ENCODE measurements around the gene AP3B1.
"Not testable (repeated sequence)": the region's sequence is repeated elsewhere in the genome, so short reads cannot be mapped to it uniquely, and the experiment has no call there.

Gene AP3B1

GRCh38 chr5:78245136-78245535 lies 49.4 kb downstream of the AP3B1 start:
- in situ Hi-C loops (cut with HindIII; ENCODE audit: low sequenced_read_pairs): no loop called here

- in situ Hi-C loops (cut with HindIII; ENCODE audit: low sequenced_read_pairs): no loop called here
These were observed 50.9 kb downstream of the AP3B1 start for GRCh38 chr5:78243639-78244038.

DNA sequence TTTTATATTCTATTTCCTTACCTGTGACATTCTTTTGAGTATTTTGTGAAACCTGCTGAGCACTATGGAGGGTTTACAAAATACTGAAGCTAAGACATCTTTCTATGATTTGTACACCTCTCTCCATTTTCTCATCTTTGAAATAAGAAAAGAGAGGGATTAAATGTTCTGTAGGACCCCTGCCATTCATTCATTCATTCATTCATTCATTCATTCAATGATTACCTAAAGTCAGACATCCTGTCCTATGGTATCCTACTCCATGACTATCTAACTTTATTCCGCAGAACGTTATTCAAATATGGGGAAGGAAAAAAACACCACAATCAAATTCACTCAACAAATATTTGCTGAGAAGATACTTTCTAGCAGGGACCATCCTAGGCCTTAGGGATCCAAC lies 51.4 kb downstream of the AP3B1 start:
- in situ Hi-C loops (cut with HindIII; ENCODE audit: low sequenced_read_pairs): no loop called here

DNA sequence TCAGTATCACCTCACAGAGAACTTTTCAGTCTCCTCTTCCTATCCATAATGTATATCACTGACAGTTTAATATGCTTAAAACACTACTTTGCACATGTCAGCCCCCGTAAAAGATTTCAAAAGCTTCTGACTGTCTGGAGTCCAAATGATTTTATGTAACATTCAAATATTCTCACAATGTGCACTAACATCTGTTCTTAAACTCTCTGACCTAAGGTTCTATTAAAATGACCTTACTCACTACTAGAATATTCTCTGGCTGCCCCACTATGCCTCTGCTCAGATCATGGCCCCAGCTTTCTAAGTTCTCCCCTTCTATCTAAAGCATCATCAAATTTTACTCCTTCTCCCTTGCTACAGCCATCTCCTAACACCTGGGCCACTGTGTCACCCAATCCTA lies 52.5 kb downstream of the AP3B1 start:
- in situ Hi-C loops (cut with HindIII; ENCODE audit: low sequenced_read_pairs): no loop called here

DNA sequence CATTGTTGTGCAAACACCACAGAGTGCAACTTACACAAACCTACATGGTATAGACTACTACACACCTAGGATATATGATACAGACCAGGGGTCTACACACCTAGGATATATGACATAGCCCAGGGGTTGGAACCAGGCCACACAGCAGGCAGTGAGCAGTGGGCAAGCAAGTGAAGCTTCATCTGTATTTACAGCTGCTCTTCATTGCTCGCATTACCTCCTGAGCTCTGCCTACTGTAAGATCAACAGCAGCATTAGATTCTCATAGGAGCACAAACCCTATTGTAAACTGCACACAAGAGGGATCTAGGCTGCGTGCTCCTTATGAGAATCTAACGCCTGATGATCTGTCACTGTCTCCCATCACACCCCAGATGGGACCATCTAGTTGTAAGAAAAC lies 56.6 kb downstream of the AP3B1 start:
- in situ Hi-C loops (cut with HindIII; ENCODE audit: low sequenced_read_pairs): no loop called here

GRCh38 chr5:78236046-78236445 lies 58.5 kb downstream of the AP3B1 start:
- in situ Hi-C loops (cut with HindIII; ENCODE audit: low sequenced_read_pairs): no loop called here

- in situ Hi-C loops (cut with HindIII; ENCODE audit: low sequenced_read_pairs): no loop called here
These were observed 59.2 kb downstream of the AP3B1 start for GRCh38 chr5:78235289-78235688.

DNA sequence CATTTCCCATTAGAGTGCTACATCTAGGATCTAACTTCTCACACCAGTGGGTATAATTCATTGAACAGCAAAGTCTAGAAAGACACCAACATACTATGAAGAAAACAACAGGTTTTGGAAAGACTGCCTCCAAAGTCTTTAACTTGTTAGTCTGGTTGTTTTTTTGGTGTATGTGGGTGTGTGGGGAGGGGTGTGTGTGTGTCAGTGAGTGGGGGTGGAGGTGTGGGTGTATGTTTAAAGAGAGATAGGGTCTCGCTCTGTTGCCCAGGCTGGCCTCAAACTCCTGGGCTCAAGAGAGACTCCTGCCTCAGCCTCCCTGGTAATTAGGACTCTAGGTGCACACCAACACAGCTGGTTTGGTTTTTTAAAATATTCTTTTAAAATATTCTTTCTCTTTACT lies 59.7 kb downstream of the AP3B1 start:
- in situ Hi-C loops (cut with HindIII; ENCODE audit: low sequenced_read_pairs): no loop called here

- in situ Hi-C loops (cut with HindIII; ENCODE audit: low sequenced_read_pairs): no loop called here
These were observed 62.3 kb downstream of the AP3B1 start for GRCh38 chr5:78232163-78232562.

- in situ Hi-C loops (cut with HindIII; ENCODE audit: low sequenced_read_pairs): no loop called here
These were observed 70.1 kb downstream of the AP3B1 start for GRCh38 chr5:78224358-78224757.

GRCh38 chr5:78221964-78222451 lies 72.5 kb downstream of the AP3B1 start:
- in situ Hi-C loops (cut with HindIII; ENCODE audit: low sequenced_read_pairs): no loop called here

- in situ Hi-C loops (cut with HindIII; ENCODE audit: low sequenced_read_pairs): no loop called here
These were observed 73.0 kb downstream of the AP3B1 start for GRCh38 chr5:78221467-78221866.

DNA sequence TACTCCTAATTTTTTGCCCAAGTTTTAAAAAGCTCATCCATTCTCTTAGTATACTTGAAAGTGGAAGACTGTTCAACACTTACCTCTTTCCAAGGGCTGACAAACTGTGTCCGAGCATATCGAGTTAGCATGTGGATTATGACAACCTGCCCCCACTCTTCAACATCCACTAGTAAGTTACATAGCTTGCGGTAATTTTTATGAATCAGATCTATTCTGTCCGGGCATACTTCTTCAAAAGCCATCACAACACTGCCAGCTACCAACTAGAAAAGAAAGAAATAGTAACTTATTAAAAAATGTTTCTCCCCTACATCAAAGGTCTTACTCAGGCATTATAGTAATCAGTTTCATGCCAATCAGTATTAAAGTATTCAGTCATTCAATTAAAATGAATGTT lies 78.5 kb downstream of the AP3B1 start:
- in situ Hi-C loops (cut with HindIII; ENCODE audit: low sequenced_read_pairs): no loop called here

DNA sequence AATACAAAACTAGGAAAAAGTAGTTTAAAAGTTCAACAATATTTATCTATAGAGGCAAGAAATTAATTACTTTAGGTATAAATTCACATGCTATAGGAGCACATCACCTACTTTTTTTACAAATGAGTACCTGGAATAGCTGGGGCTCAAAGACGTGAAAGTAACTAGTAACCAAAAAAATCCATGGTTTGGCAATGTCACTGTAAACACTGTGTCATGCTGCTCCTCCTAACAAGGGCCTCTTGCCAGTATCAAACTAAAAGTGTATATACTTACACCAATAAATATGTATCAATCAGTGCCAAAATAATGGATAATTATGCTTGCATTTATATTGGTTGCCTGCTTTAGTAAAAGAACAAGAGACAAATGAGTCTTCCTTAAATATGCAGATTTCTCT lies 78.9 kb downstream of the AP3B1 start:
- in situ Hi-C loops (cut with HindIII; ENCODE audit: low sequenced_read_pairs): no loop called here

DNA sequence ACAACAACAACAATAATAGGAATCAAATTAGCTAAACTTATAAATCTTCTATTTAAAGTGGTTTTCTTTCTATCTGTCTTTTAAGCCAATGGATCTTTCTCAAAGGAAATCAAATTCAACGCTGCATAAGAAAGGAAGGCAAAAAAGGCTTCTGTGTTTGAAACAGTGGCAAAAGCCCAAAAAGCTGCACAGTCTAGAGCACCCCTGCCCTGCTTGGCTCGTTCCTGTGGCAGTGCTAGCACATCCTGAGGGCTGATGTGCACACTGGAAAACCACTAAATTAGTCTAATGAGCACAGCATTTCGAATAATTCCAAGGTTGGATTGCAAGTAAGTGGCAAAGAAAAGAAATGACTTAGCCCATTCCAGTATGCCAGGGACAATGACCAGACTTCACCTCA lies 80.7 kb downstream of the AP3B1 start:
- in situ Hi-C loops (cut with HindIII; ENCODE audit: low sequenced_read_pairs): no loop called here

DNA sequence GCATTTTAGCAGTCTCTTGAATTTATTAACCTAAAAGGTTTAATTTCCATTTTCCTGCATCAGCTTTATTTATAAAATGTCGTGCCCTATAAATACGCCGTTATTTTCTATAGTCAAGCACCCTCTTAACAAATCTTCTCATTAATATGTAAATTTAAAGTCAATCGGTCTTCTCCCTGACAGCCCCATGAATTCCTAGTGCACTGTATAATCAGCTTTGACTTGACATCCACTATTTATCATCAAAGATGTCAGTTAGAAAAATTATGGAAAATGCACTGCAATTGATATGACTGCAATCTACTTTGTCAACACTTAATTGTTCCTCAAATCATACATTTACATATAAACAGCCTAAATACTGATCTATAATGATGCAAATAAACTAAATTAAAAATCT lies 83.4 kb downstream of the AP3B1 start:
- in situ Hi-C loops (cut with HindIII; ENCODE audit: low sequenced_read_pairs): no loop called here

- in situ Hi-C loops (cut with HindIII; ENCODE audit: low sequenced_read_pairs): no loop called here
These were observed 90.3 kb downstream of the AP3B1 start for GRCh38 chr5:78204241-78204640.

- in situ Hi-C loops (cut with HindIII; ENCODE audit: low sequenced_read_pairs): no loop called here
These were observed 90.7 kb downstream of the AP3B1 start for GRCh38 chr5:78203815-78204214.

DNA sequence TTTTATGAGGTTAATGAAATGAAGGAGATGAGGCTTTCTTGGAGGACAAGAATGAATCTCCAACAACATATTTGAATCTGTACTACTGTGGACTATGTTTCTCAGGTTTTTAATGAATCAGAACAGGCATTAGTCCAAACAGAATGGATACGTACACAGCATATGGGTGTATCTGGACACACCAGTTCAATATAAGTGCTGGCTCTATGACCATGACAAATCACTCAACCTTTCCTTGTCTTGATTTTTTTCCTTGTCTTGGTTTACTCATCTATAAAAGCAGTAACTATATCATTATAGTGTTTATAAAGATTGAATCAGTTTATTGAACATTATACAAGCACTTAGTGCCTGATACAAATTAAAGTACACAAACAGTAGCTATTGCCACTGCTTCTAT lies 104.1 kb downstream of the AP3B1 start:
- in situ Hi-C loops (cut with HindIII; ENCODE audit: low sequenced_read_pairs): no loop called here

GRCh38 chr5:78188681-78189080 lies 105.8 kb downstream of the AP3B1 start:
- in situ Hi-C loops (cut with HindIII; ENCODE audit: low sequenced_read_pairs): not testable (repeated sequence)

- in situ Hi-C loops (cut with HindIII; ENCODE audit: low sequenced_read_pairs): no loop called here
These were observed 107.3 kb downstream of the AP3B1 start for GRCh38 chr5:78187172-78187571.

DNA sequence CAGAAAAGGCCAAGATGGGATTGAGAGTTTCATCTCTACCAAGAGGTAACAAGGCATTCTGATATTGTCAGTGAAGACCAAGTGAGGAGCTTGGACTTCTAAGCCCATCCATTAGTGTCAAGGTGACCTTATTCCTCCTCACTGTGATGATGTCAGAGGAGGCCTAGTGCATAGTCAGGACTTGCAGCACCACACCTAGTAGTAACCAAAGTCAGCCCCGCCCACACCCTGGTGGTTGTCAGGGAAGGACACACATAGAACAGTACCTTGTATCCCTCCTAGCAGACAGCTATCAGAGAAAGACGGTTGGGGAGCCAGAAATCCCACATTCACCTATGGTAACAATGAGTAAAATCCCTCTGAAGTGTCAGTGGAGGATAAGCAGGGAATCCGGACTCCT lies 111.7 kb downstream of the AP3B1 start:
- in situ Hi-C loops (cut with HindIII; ENCODE audit: low sequenced_read_pairs): no loop called here

DNA sequence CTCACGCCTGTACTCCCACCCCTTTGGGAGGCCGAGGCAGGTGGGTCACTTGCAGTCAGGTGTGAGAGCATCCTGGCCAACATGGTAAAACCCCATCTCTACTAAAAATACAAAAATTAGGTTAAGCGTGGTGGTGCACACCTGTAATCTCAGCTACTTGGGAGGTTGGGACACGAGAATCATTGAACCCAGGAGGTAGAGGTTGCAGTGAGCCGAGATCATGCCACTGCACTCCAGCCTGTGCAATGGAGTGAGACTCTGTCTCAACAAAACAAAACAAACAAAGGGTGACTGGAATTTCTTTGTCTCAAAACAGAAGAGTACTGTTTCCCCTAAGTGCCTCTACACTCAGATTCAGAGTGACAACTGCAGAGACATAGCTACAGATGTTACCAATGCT lies 116.1 kb downstream of the AP3B1 start:
- in situ Hi-C loops (cut with HindIII; ENCODE audit: low sequenced_read_pairs): no loop called here

DNA sequence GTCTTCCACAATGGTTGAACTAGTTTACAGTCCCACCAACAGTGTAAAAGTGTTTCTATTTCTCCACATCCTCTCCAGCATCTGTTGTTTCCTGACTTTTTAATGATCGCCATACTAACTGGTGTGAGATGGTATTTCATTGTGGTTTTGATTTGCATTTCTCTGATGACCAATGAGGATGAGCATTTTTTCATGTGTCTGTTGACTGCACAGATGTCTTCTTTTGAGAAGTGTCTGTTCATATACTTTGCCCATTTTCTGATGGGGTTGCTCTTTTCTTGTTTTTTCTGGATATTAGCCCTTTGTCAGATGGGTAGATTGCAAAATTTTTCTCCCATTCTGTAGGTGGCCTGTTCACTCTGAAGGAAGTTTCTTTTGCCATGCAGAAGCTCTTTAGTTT lies 124.2 kb downstream of the AP3B1 start:
- in situ Hi-C loops (cut with HindIII; ENCODE audit: low sequenced_read_pairs): not testable (repeated sequence)
